Tibial artery (tissue), 4 donors: ENCODE results near the gene WDR62.

Source experiments
- DNase-seq, 2 donors: peaks; one replicate each; pipeline ENCODE4 v3.0.0-alpha.2; 2019
- H3K27ac ChIP-seq, 2 donors: fragments of 200-600 bp; sonication (generic) in 1 of 2; 1 replicate in 1 of 2; 2 replicates in 1 of 2; pipeline ENCODE4 v1.5.1; 2018 to 2019; ENCODE audit warnings: mild to moderate bottlenecking in 1 of 2
- H3K27me3 ChIP-seq, 2 donors: fragments of 200-600 bp; sonication (generic) in 1 of 2; one replicate each; pipeline versions ENCODE4 v1.5.1 to v1.6.0; 2016 to 2019
- H3K36me3 ChIP-seq, 3 donors: fragments of 200-600 bp; sonication (generic) in 2 of 3; one replicate each; pipeline ENCODE4 v1.5.1; 2016 to 2019; ENCODE audit warnings: mild to moderate bottlenecking in 2 of 3
- H3K4me1 ChIP-seq, 4 donors: fragments of 200-600 bp; sonication (generic) in 2 of 4; 1 replicate in 3 of 4; 2 replicates in 1 of 4; pipeline ENCODE4 v1.5.1; 2016 to 2019
- H3K4me3 ChIP-seq, 2 donors: fragments of 200-600 bp; sonication (generic) in 1 of 2; 1 replicate in 1 of 2; 2 replicates in 1 of 2; pipeline ENCODE4 v1.5.1; 2018 to 2019; ENCODE audit warnings: mild to moderate bottlenecking in 2 of 2
- H3K9me3 ChIP-seq, 3 donors: fragments of 200-600 bp; sonication (generic) in 1 of 3; one replicate each; pipeline ENCODE4 v1.5.1; 2016 to 2019
- intact Hi-C: fragments of 100-400 bp; cut with DNase I; formaldehyde crosslinking; loops from one replicate; pipeline ENCODE4 v1.15.0; 2023; ENCODE audit warnings: low total_unique reads
- TF ChIP-seq, protein P1 (sequence below), 2 experiments: fragments of 200-600 bp in 1 of 2; fragments of 450-650 bp in 1 of 2; IDR thresholded peaks; one replicate each; pipeline ENCODE4 v1.5.1; 2017 to 2019; ENCODE audit warnings: antibody characterized with exemption in 2 of 2, mild to moderate bottlenecking in 1 of 2, moderate library complexity in 1 of 2

Gene WDR62

DNA sequence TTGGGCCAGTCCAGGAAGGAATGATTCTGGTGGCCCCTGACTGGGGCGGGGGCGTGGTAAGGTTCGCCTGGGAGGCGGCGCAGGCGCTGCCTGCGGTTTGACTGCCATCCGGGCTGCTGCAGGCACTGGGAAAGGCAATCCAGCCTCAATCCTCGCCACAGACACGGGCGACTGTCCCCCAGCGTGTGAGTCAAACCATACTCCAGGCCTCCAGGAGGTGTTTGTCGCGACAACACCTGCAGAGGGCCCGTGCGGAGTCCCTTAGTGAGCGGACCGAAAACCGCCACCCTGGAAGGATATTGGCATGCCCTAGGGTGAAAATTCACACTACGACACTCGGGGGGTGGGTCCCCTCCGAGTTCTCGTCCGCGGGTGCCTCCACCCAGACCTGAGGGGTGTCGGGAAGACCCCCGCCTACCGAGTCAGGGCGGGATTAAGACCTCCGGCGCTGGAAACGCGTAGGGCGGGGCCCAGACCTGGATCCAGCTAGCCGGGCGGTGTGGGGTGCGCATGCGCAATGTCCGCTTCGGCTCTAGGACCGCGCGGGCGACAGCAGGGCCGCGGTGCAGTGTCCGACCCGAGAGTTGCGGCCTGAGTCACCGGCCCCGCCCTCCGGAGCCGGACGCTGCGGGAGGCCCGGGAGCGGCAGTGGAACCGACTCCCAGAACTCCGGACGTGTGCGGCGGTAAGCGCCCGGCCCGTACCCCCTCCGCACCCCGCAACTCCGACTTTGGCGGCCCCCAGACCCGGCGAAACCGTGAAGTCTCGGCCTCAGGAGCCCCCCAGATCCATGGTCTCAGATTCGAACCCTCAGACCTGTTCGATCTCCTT lies 85.0 kb downstream of the WDR62 start, which contains the start of gene CAPNS1:
Gene CAPNS1 (plus strand): TSS at position 594 of the 831 bp plus-strand sequence. CDS start 946 bp downstream, outside the sequence.
- DNase-seq = peak; percentile 96 to 99
- peak within 1 kb of the TSS; percentile 99 to 100 for H3K27ac ChIP-seq
- TF ChIP-seq, protein P1, sequence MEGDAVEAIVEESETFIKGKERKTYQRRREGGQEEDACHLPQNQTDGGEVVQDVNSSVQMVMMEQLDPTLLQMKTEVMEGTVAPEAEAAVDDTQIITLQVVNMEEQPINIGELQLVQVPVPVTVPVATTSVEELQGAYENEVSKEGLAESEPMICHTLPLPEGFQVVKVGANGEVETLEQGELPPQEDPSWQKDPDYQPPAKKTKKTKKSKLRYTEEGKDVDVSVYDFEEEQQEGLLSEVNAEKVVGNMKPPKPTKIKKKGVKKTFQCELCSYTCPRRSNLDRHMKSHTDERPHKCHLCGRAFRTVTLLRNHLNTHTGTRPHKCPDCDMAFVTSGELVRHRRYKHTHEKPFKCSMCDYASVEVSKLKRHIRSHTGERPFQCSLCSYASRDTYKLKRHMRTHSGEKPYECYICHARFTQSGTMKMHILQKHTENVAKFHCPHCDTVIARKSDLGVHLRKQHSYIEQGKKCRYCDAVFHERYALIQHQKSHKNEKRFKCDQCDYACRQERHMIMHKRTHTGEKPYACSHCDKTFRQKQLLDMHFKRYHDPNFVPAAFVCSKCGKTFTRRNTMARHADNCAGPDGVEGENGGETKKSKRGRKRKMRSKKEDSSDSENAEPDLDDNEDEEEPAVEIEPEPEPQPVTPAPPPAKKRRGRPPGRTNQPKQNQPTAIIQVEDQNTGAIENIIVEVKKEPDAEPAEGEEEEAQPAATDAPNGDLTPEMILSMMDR (IDR thresholded peaks at IDR 0.05) = peak in 1 of 2 experiments; percentile 23
- peaks cover 0 to 35% (median 30%) of the 10 kb centered on the region in 4 donors for H3K4me1 ChIP-seq
- H3K4me3 ChIP-seq = peak within 1 kb of the TSS; percentile 94 to 95
- no peaks in the 10 kb centered on the region for H3K27me3 ChIP-seq
- no peaks in the 10 kb centered on the region for H3K9me3 ChIP-seq
- H3K36me3 ChIP-seq = peaks cover 22 to 29% (median 27%) of the 10 kb centered on the region in 3 donors
- intact Hi-C loops = no loop called here

DNA sequence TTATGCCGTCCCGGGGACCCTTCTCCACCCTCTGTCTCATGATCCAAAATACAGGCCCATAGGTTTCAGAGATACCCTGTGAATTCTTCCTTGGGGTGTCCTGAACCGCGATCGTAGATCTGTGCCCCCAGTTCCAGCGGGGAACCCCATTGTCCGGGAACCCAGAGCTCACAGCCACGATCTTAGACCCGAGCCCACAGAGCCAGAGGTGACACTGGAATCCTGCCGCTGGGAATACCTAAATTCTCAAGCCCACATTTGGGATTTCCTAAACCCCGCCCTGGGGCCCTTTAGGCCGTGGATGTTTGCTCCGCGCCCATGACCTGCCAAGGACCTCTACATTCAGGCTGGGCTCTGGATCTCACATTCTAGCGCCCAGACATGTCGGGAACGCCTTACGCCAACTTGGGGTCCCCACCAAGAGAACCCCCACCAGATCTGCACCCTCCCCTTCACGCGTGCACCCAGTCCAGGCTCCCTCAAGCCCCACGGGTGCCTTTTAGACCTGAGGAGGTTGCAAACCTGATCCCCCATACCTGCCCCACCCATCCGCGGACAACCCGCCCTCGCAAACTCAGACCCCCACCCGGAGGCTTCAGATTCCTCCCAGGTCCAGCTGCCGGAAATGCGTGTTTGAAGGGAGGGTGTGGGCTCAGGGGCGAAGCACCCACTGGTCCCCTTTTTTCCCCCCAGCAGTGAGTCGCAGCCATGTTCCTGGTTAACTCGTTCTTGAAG lies 85.8 kb downstream of the WDR62 start:
- TF ChIP-seq, protein P1 (IDR thresholded peaks at IDR 0.05) = no peak
- intact Hi-C loops = no loop called here
- H3K4me1 ChIP-seq = peaks cover 0 to 35% (median 30%) of the 10 kb centered on the region in 4 donors
- peak; percentile 41 to 76 for DNase-seq
- peak overlapping the region; percentile 99 to 100 for H3K27ac ChIP-seq
- peaks cover 28 to 37% (median 34%) of the 10 kb centered on the region in 3 donors for H3K36me3 ChIP-seq
- H3K9me3 ChIP-seq = no peaks in the 10 kb centered on the region
- H3K27me3 ChIP-seq = no peaks in the 10 kb centered on the region
- peak overlapping the region; percentile 94 to 95 for H3K4me3 ChIP-seq

DNA sequence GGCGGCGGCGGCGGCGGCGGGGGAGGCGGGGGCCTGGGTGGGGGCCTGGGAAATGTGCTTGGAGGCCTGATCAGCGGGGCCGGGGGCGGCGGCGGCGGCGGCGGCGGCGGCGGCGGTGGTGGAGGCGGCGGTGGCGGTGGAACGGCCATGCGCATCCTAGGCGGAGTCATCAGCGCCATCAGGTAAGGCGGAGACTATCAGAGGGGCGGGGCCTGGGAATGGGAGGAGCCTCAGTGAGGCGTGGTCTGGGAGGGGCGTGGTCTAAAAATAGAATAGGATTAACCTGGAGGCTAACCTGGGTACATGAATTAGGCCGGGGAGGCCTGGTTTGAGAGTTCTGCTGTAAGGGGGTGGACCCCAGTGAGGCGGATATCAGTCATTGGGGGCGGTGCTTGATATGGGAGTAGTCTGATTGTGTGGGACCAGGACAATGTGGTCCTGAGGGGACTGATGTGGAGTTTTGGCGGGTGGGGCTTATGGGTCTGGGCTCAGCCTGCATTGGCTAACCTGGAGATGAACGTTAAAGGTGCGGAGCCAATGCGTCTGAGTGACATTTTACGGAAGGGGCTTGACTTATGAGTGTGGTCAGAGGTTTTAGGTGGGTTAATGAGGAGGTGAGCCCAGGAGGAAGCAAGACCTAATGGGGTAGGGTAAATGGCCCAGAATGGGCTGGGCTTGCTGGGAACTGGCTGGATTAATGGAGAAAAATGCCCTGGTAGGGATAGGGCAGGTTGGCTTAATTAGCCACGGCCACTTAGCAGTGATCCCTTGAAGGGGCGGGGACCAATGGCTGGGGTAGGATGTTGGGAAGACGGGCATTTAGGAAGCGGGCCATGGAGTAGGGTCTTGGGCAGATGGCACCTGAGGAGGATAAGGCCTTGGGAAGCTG lies 86.6 kb downstream of the WDR62 start:
- intact Hi-C loops = no loop called here
- TF ChIP-seq, protein P1 (IDR thresholded peaks at IDR 0.05) = no peak
- DNase-seq = peak; percentile 87 to 94

DNA sequence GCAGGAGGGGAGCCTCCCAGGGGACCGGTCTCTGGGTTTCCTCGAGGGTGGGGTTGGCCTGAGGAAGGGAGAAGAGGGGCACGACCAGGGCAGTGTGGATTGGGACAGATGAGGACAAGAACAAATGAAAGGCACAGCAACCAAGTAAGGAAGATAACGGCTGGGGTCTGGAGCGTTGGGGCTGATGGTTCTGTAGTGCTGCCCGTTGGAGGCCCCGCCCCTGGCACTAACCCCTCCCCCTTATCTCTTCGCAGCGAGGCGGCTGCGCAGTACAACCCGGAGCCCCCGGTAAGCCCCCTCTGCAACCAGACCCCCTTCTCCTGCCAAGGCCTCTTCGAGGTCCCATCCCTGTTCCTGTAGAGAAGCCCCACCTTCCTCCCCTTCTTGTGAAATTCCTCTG lies 87.3 kb downstream of the WDR62 start:
- H3K36me3 ChIP-seq = peaks cover 44 to 52% (median 49%) of the 10 kb centered on the region in 3 donors
- H3K9me3 ChIP-seq = no peaks in the 10 kb centered on the region
- intact Hi-C loops = no loop called here
- no peaks in the 10 kb centered on the region for H3K27me3 ChIP-seq
- peak overlapping the region; percentile 99 to 100 for H3K27ac ChIP-seq
- TF ChIP-seq, protein P1 (IDR thresholded peaks at IDR 0.05) = no peak
- no peak for DNase-seq
- H3K4me1 ChIP-seq = peaks cover 0 to 22% (median 17%) of the 10 kb centered on the region in 4 donors
- H3K4me3 ChIP-seq = no peak overlapping the region

More for the DNA sequence above, 86.6 kb downstream of the WDR62 start:
- no peaks in the 10 kb centered on the region for H3K27me3 ChIP-seq
- H3K4me1 ChIP-seq = peaks cover 0 to 30% (median 25%) of the 10 kb centered on the region in 4 donors
- H3K27ac ChIP-seq = peak overlapping the region; percentile 99 to 100
- H3K9me3 ChIP-seq = no peaks in the 10 kb centered on the region
- H3K4me3 ChIP-seq = peak overlapping the region; percentile 94 to 95
- H3K36me3 ChIP-seq = peaks cover 36 to 45% (median 42%) of the 10 kb centered on the region in 3 donors

DNA sequence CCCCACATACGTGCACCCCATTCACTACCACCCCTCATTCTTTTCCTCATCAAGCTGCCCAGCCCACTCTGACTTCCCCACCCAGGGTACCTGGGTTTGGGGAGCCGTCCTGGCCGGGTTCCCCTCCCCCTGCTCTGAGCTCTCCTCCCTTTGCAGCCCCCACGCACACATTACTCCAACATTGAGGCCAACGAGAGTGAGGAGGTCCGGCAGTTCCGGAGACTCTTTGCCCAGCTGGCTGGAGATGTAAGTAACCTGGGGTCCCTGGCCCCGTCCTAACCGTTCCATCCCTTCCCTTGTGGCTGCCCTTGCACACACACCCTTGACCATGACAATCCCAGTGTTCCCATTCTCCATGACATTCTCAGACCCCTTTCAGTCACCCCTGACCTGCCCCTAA lies 87.8 kb downstream of the WDR62 start:
- peak overlapping the region; percentile 99 to 100 for H3K27ac ChIP-seq
- no peak for DNase-seq
- peaks cover 48 to 57% (median 54%) of the 10 kb centered on the region in 3 donors for H3K36me3 ChIP-seq
- TF ChIP-seq, protein P1 (IDR thresholded peaks at IDR 0.05) = no peak
- no peak overlapping the region for H3K4me3 ChIP-seq
- intact Hi-C loops = no loop called here
- H3K9me3 ChIP-seq = no peaks in the 10 kb centered on the region
- H3K4me1 ChIP-seq = peaks cover 0 to 17% (median 13%) of the 10 kb centered on the region in 4 donors
- no peaks in the 10 kb centered on the region for H3K27me3 ChIP-seq
